Neural progenitor cell (in vitro differentiated cells): Measurements from ENCODE around the gene PAXIP1. TPM values are rescaled to one million over a fixed set of nuclear protein-coding genes. Genes with fewer than 3 reads are reported as not detected.

Experiments used
- DNase-seq: peaks from one replicate; pipeline ENCODE4 v3.0.0-alpha.2; 2016; ENCODE audit warnings: low spot score
- H2AFZ ChIP-seq: fragments of 200-600 bp; sonication (generic); replicated peaks from 2 replicates; pipeline ENCODE4 v1.6.1; 2016; ENCODE audit warnings: antibody characterized with exemption
- H3F3A ChIP-seq: fragments of 200-600 bp; sonication (generic); 2 replicates; pipeline ENCODE4 v1.6.1; 2016; ENCODE audit warnings: antibody characterized with exemption, low read depth
- H3K27ac ChIP-seq: fragments of 200-600 bp; sonication (generic); 2 replicates; pipeline ENCODE4 v1.5.1; 2016; ENCODE audit warnings: mild to moderate bottlenecking
- H3K27me3 ChIP-seq: fragments of 200-600 bp; sonication (generic); 2 replicates; pipeline ENCODE4 v1.6.1; 2016; ENCODE audit warnings: mild to moderate bottlenecking, moderate library complexity
- H3K36me3 ChIP-seq: fragments of 200-600 bp; sonication (generic); 2 replicates; pipeline ENCODE4 v1.5.1; 2016
- H3K4me1 ChIP-seq: fragments of 200-600 bp; sonication (generic); 2 replicates; pipeline ENCODE4 v1.6.1; 2016; ENCODE audit warnings: mixed run types
- H3K4me2 ChIP-seq: fragments of 200-600 bp; sonication (generic); 2 replicates; pipeline ENCODE4 v1.6.1; 2016
- H3K4me3 ChIP-seq: fragments of 200-600 bp; sonication (generic); 2 replicates; pipeline ENCODE4 v1.5.1; 2016
- H3K79me2 ChIP-seq: fragments of 200-600 bp; sonication (generic); 2 replicates; pipeline ENCODE4 v1.6.1; 2016; ENCODE audit warnings: low read depth
- H3K9ac ChIP-seq: fragments of 200-600 bp; sonication (generic); 2 replicates; pipeline ENCODE4 v1.6.1; 2016
- H3K9me3 ChIP-seq: fragments of 200-600 bp; sonication (generic); 2 replicates; pipeline ENCODE4 v1.5.1; 2016; ENCODE audit warnings: low read depth
- H4K20me1 ChIP-seq: fragments of 200-600 bp; sonication (generic); 2 replicates; pipeline ENCODE4 v1.6.1; 2016; ENCODE audit warnings: low read depth
- H3K27ac Mint-ChIP-seq: 3 replicates; pipeline ENCODE4 v1.8.0; 2021; ENCODE audit warnings: mixed read lengths
- H3K27me3 Mint-ChIP-seq: 2 replicates; pipeline ENCODE4 v1.8.0; 2022; ENCODE audit warnings: low read depth, mild to moderate bottlenecking, inconsistent platforms, moderate library complexity, mixed read lengths; ENCODE audit not compliant: insufficient read depth
- H3K36me3 Mint-ChIP-seq: 3 replicates; pipeline ENCODE4 v1.8.0; 2021; ENCODE audit warnings: mixed read lengths
- H3K4me1 Mint-ChIP-seq: 3 replicates; pipeline ENCODE4 v1.8.0; 2021; ENCODE audit warnings: mixed read lengths
- H3K4me3 Mint-ChIP-seq: 3 replicates; pipeline ENCODE4 v1.8.0; 2021; ENCODE audit warnings: mild to moderate bottlenecking, moderate library complexity, mixed read lengths
- H3K9me3 Mint-ChIP-seq: 3 replicates; pipeline ENCODE4 v1.8.0; 2020; ENCODE audit warnings: mixed read lengths
- CTCF ChIP-seq: fragments of 200-600 bp; sonication (generic); IDR thresholded peaks from 2 replicates; pipeline ENCODE4 v1.5.1; 2017; ENCODE audit warnings: antibody characterized with exemption, mild to moderate bottlenecking
- EZH2 ChIP-seq: fragments of 200-600 bp; sonication (generic); IDR thresholded peaks from 2 replicates; pipeline ENCODE4 v1.6.1; 2017; ENCODE audit warnings: antibody characterized with exemption, mild to moderate bottlenecking, moderate library complexity
- EZH2phosphoT487 ChIP-seq: fragments of 200-600 bp; sonication (generic); IDR thresholded peaks from 2 replicates; pipeline ENCODE4 v1.6.1; 2017; ENCODE audit warnings: antibody characterized with exemption
- total RNA-seq: library from RNA; depleted of rRNA; stranded (reverse); fragments of >200 nt; gene quantifications from 2 replicates; pipeline ENCODE4 v1.2.3, GENCODE V29; 2015; ENCODE audit warnings: low replicate concordance

The PAXIP1 gene
- total RNA-seq, 1 donor from 2014 or later, result 26.1 TPM

- no peak overlapping the region for H2AFZ ChIP-seq
- Mint-ChIP-seq H3K4me1 (no peaks in the 10 kb centered on the region), H3K27me3 (peaks cover 2% of the 10 kb centered on the region), H3K4me3 (no peak overlapping the region), H3K36me3 (peaks cover 25% of the 10 kb centered on the region), H3K27ac (no peak overlapping the region), H3K9me3 (no peaks in the 10 kb centered on the region)
- H3K4me2 ChIP-seq, result no peak overlapping the region
- no peaks in the 10 kb centered on the region for H3F3A ChIP-seq
- peaks cover 4% of the 10 kb centered on the region for H3K36me3 ChIP-seq
- no peak for DNase-seq
- no peaks in the 10 kb centered on the region for H3K9me3 ChIP-seq
- H3K4me1 ChIP-seq, result no peaks in the 10 kb centered on the region
- H4K20me1 ChIP-seq, result peaks cover 10% of the 10 kb centered on the region
- H3K4me3 ChIP-seq, result no peak overlapping the region
- H3K79me2 ChIP-seq, result peaks cover 41% of the 10 kb centered on the region
- no peaks in the 10 kb centered on the region for H3K27me3 ChIP-seq
- no peak overlapping the region for H3K27ac ChIP-seq
- H3K9ac ChIP-seq, result no peak overlapping the region
- TF ChIP-seq EZH2 (no peak), CTCF (no peak), EZH2phosphoT487 (no peak)
Observed at GRCh38 chr7:154990964-154991540, 11.9 kb downstream of the PAXIP1 start.

- Histone ChIP-seq H3K27ac (no peak overlapping the region), H3F3A (no peaks in the 10 kb centered on the region), H2AFZ (no peak overlapping the region), H3K9ac (no peak overlapping the region), H3K27me3 (no peaks in the 10 kb centered on the region), H4K20me1 (peaks cover 5% of the 10 kb centered on the region), H3K9me3 (no peaks in the 10 kb centered on the region), H3K4me1 (no peaks in the 10 kb centered on the region), H3K36me3 (peaks cover 4% of the 10 kb centered on the region), H3K4me3 (no peak overlapping the region), H3K79me2 (peaks cover 7% of the 10 kb centered on the region), H3K4me2 (no peak overlapping the region)
- H3K36me3 Mint-ChIP-seq, result peaks cover 8% of the 10 kb centered on the region
- no peaks in the 10 kb centered on the region for H3K9me3 Mint-ChIP-seq
- no peaks in the 10 kb centered on the region for H3K27me3 Mint-ChIP-seq
- DNase-seq, result no peak
- no peak overlapping the region for H3K27ac Mint-ChIP-seq
- no peaks in the 10 kb centered on the region for H3K4me1 Mint-ChIP-seq
- no peak for TF ChIP-seq EZH2
- no peak for TF ChIP-seq EZH2phosphoT487
- no peak for TF ChIP-seq CTCF
- H3K4me3 Mint-ChIP-seq, result no peak overlapping the region
Observed at GRCh38 chr7:154987571-154987970, 15.4 kb downstream of the PAXIP1 start.

GRCh38 chr7:154986200-154986945, 16.6 kb downstream of the PAXIP1 start:
- Histone ChIP-seq H3K27ac (no peak overlapping the region), H3K4me2 (no peak overlapping the region), H3K36me3 (peaks cover 4% of the 10 kb centered on the region)

More at GRCh38 chr7:154986200-154986945, 16.6 kb downstream of the PAXIP1 start:
- Mint-ChIP-seq H3K4me3 (no peak overlapping the region), H3K27me3 (no peaks in the 10 kb centered on the region), H3K4me1 (no peaks in the 10 kb centered on the region), H3K36me3 (peaks cover 6% of the 10 kb centered on the region), H3K27ac (no peak overlapping the region), H3K9me3 (no peaks in the 10 kb centered on the region)
- Histone ChIP-seq H4K20me1 (peaks cover 5% of the 10 kb centered on the region), H3K9ac (no peak overlapping the region), H3K4me3 (no peak overlapping the region), H3K4me1 (no peaks in the 10 kb centered on the region), H3K79me2 (peaks cover 7% of the 10 kb centered on the region), H3F3A (no peaks in the 10 kb centered on the region), H2AFZ (no peak overlapping the region), H3K9me3 (no peaks in the 10 kb centered on the region), H3K27me3 (no peaks in the 10 kb centered on the region)
- TF ChIP-seq EZH2 (no peak), EZH2phosphoT487 (no peak), CTCF (no peak)
- DNase-seq, result no peak
